Mammary epithelial cell (primary cell): ENCODE measurements around the gene PCDHGA7.

Source experiments
- EZH2 ChIP-seq: IDR thresholded peaks from 2 replicates; pipeline ENCODE4 v1.6.1; 2012; ENCODE audit warnings: low read length, inconsistent platforms, borderline replicate concordance
- TF ChIP-seq, protein P1 (sequence below), 2 donors: IDR thresholded peaks in 1 of 2; conservative IDR thresholded peaks in 1 of 2; 2 replicates each; pipeline ENCODE4 v1.5.1; 2011 to 2012; ENCODE audit warnings: inconsistent platforms in 2 of 2, low read length in 2 of 2, mild to moderate bottlenecking in 2 of 2, control low read depth in 1 of 2, low read depth in 1 of 2; ENCODE audit not compliant: insufficient read depth in 1 of 2; ENCODE audit errors: extremely low read depth in 1 of 2

DNA sequence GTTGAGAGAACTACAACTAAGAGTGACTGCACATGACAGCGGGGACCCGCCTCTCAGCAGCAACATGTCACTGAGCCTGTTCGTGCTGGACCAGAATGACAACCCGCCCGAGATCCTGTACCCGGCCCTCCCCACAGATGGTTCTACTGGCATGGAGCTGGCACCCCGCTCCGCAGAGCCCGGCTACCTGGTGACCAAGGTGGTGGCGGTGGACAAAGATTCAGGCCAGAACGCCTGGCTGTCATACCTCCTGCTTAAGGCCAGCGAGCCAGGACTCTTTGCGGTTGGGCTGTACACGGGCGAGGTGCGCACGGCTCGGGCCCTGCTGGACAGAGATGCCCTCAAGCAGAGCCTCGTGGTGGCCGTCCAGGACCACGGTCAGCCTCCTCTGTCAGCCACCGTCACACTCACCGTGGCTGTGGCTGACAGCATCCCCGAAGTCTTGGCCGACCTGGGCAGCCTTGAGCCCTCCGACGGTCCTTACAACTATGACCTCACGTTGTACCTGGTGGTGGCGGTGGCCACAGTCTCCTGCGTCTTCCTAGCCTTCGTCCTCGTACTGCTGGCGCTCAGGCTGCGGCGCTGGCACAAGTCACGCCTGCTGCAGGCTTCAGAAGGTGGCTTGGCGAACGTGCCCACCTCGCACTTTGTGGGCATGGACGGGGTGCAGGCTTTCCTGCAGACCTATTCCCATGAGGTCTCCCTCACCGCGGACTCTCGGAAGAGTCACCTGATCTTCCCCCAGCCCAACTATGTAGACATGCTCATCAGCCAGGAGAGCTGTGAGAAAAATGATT is 2.1 kb downstream of the PCDHGA7 start:
- TF ChIP-seq, protein P1, sequence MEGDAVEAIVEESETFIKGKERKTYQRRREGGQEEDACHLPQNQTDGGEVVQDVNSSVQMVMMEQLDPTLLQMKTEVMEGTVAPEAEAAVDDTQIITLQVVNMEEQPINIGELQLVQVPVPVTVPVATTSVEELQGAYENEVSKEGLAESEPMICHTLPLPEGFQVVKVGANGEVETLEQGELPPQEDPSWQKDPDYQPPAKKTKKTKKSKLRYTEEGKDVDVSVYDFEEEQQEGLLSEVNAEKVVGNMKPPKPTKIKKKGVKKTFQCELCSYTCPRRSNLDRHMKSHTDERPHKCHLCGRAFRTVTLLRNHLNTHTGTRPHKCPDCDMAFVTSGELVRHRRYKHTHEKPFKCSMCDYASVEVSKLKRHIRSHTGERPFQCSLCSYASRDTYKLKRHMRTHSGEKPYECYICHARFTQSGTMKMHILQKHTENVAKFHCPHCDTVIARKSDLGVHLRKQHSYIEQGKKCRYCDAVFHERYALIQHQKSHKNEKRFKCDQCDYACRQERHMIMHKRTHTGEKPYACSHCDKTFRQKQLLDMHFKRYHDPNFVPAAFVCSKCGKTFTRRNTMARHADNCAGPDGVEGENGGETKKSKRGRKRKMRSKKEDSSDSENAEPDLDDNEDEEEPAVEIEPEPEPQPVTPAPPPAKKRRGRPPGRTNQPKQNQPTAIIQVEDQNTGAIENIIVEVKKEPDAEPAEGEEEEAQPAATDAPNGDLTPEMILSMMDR (conservative IDR thresholded peaks at IDR 0.05 in 1 of 2, IDR thresholded peaks at IDR 0.05 in 1 of 2; ENCODE audit: extremely low read depth in 1 of 2, insufficient read depth in 1 of 2, low read depth in 1 of 2, low read length in 2 of 2) = no peak
- TF ChIP-seq EZH2 = no peak
